HUES48 (cell line): ENCODE data around the gene CPA5.
"Not testable (repeated sequence)": the region's sequence is repeated elsewhere in the genome, so short reads cannot be mapped to it uniquely, and the experiment has no call there.

Experiments
- H3K27ac ChIP-seq: one replicate; pipeline ENCODE4 v1.7.0; 2013; ENCODE audit warnings: low read depth, low read length, inconsistent platforms
- H3K27me3 ChIP-seq: 2 replicates; pipeline ENCODE4 v1.6.1; 2013; ENCODE audit warnings: mild to moderate bottlenecking, low read length; ENCODE audit not compliant: control insufficient read depth, insufficient read depth
- H3K36me3 ChIP-seq: 2 replicates; pipeline ENCODE4 v1.6.1; 2013; ENCODE audit warnings: low read length; ENCODE audit not compliant: control insufficient read depth, insufficient read depth
- H3K4me1 ChIP-seq: 2 replicates; pipeline ENCODE4 v1.6.1; 2013; ENCODE audit warnings: mild to moderate bottlenecking, low read length; ENCODE audit not compliant: control insufficient read depth, insufficient read depth
- H3K4me3 ChIP-seq: 2 replicates; pipeline ENCODE4 v1.5.1; 2013; ENCODE audit warnings: mild to moderate bottlenecking, low read depth, low read length
- H3K9ac ChIP-seq: 2 replicates; pipeline ENCODE4 v1.6.1; 2013; ENCODE audit warnings: mild to moderate bottlenecking, low read depth, low read length, moderate library complexity
- H3K9me3 ChIP-seq: 2 replicates; pipeline ENCODE4 v1.6.1; 2013; ENCODE audit warnings: low read length; ENCODE audit not compliant: control insufficient read depth, insufficient read depth

Gene CPA5

GRCh38 chr7:130369831-130370550 lies 25.4 kb downstream of the CPA5 start:
- Histone ChIP-seq H3K36me3 (no peaks in the 10 kb centered on the region), H3K4me3 (no peak overlapping the region), H3K27ac (no peak overlapping the region), H3K9me3 (no peaks in the 10 kb centered on the region), H3K4me1 (peaks cover 16% of the 10 kb centered on the region), H3K27me3 (no peaks in the 10 kb centered on the region), H3K9ac (no peak overlapping the region)

GRCh38 chr7:130371046-130371445 lies 26.4 kb downstream of the CPA5 start:
- Histone ChIP-seq H3K27ac (no peak overlapping the region), H3K4me1 (peaks cover 12% of the 10 kb centered on the region), H3K9ac (no peak overlapping the region), H3K4me3 (no peak overlapping the region), H3K27me3 (no peaks in the 10 kb centered on the region), H3K36me3 (no peaks in the 10 kb centered on the region), H3K9me3 (no peaks in the 10 kb centered on the region)

- no peak overlapping the region for H3K4me3 ChIP-seq
- no peaks in the 10 kb centered on the region for H3K9me3 ChIP-seq
- H3K4me1 ChIP-seq: peaks cover 12% of the 10 kb centered on the region
- H3K27me3 ChIP-seq: no peaks in the 10 kb centered on the region
- H3K9ac ChIP-seq: no peak overlapping the region
- H3K36me3 ChIP-seq: no peaks in the 10 kb centered on the region
- H3K27ac ChIP-seq: peak overlapping the region; percentile 76
Measured at GRCh38 chr7:130372402-130373165, 28.0 kb downstream of the CPA5 start.

GRCh38 chr7:130374507-130374906 lies 29.9 kb downstream of the CPA5 start:
- Histone ChIP-seq H3K4me3 (no peak overlapping the region), H3K9me3 (no peaks in the 10 kb centered on the region), H3K4me1 (peaks cover 12% of the 10 kb centered on the region), H3K9ac (no peak overlapping the region), H3K27ac (no peak overlapping the region), H3K27me3 (no peaks in the 10 kb centered on the region), H3K36me3 (no peaks in the 10 kb centered on the region)

GRCh38 chr7:130376461-130376860 lies 31.8 kb downstream of the CPA5 start:
- not testable (repeated sequence) for H3K9me3 ChIP-seq, H3K27me3 ChIP-seq, H3K27ac ChIP-seq, H3K9ac ChIP-seq, H3K36me3 ChIP-seq, H3K4me3 ChIP-seq
- H3K4me1 ChIP-seq: peaks cover 12% of the 10 kb centered on the region

- Histone ChIP-seq H3K36me3 (no peaks in the 10 kb centered on the region), H3K4me1 (peaks cover 12% of the 10 kb centered on the region), H3K27me3 (no peaks in the 10 kb centered on the region), H3K4me3 (no peak overlapping the region), H3K9ac (no peak overlapping the region), H3K9me3 (no peaks in the 10 kb centered on the region), H3K27ac (no peak overlapping the region)
Measured at GRCh38 chr7:130377178-130377577, 32.6 kb downstream of the CPA5 start.

- H3K9ac ChIP-seq: no peak overlapping the region
- 0 out of 2 replicates have a peak, but pooled peaks cover under 1% of the 10 kb centered on the region for H3K4me1 ChIP-seq
- no peaks in the 10 kb centered on the region for H3K36me3 ChIP-seq
- no peak overlapping the region for H3K27ac ChIP-seq
- no peaks in the 10 kb centered on the region for H3K27me3 ChIP-seq
- H3K4me3 ChIP-seq: no peak overlapping the region
- H3K9me3 ChIP-seq: no peaks in the 10 kb centered on the region
Measured at GRCh38 chr7:130379019-130379418, 34.4 kb downstream of the CPA5 start.

- Histone ChIP-seq H3K9me3 (no peaks in the 10 kb centered on the region), H3K9ac (no peak overlapping the region), H3K27me3 (no peaks in the 10 kb centered on the region), H3K4me3 (no peak overlapping the region), H3K4me1 (no peaks in the 10 kb centered on the region), H3K27ac (no peak overlapping the region), H3K36me3 (no peaks in the 10 kb centered on the region)
Measured at GRCh38 chr7:130379532-130379920, 34.9 kb downstream of the CPA5 start.

GRCh38 chr7:130379921-130380860 lies 35.6 kb downstream of the CPA5 start, which contains the start of gene CPA1:
CPA1 (plus strand) TSS chr7:130380494; CDS start chr7:130380521, 27 bp downstream.
- Histone ChIP-seq H3K9ac (no peak within 1 kb of the TSS), H3K27me3 (no peaks in the 10 kb centered on the region), H3K27ac (no peak within 1 kb of the TSS), H3K9me3 (no peaks in the 10 kb centered on the region), H3K36me3 (no peaks in the 10 kb centered on the region), H3K4me1 (no peaks in the 10 kb centered on the region), H3K4me3 (no peak within 1 kb of the TSS)

GRCh38 chr7:130380861-130381455 lies 36.3 kb downstream of the CPA5 start:
- H3K9ac ChIP-seq: no peak overlapping the region
- no peaks in the 10 kb centered on the region for H3K27me3 ChIP-seq
- H3K4me3 ChIP-seq: no peak overlapping the region
- no peaks in the 10 kb centered on the region for H3K36me3 ChIP-seq
- no peak overlapping the region for H3K27ac ChIP-seq
- H3K4me1 ChIP-seq: no peaks in the 10 kb centered on the region
- H3K9me3 ChIP-seq: no peaks in the 10 kb centered on the region
